Vagina (tissue), 2 donors: Measurements from ENCODE around the gene ADAMTS12.

Experiments
- POLR2AphosphoS5 ChIP-seq, 2 donors: sonication (generic); formaldehyde crosslinking; IDR thresholded peaks; one replicate each; pipeline ENCODE4 v1.9.0; 2017; ENCODE audit warnings: antibody characterized with exemption in 2 of 2, mild to moderate bottlenecking in 2 of 2, low read depth in 1 of 2; ENCODE audit not compliant: insufficient read depth in 1 of 2
- TF ChIP-seq, protein P1 (sequence below), 3 experiments: fragments of 450-650 bp in 2 of 3; fragments of 200-600 bp in 1 of 3; sonication (generic) in 1 of 3; IDR thresholded peaks; one replicate each; pipeline ENCODE4 v1.5.1; 2017 to 2019; ENCODE audit warnings: antibody characterized with exemption in 3 of 3, mild to moderate bottlenecking in 2 of 3, moderate library complexity in 2 of 3

DNA sequence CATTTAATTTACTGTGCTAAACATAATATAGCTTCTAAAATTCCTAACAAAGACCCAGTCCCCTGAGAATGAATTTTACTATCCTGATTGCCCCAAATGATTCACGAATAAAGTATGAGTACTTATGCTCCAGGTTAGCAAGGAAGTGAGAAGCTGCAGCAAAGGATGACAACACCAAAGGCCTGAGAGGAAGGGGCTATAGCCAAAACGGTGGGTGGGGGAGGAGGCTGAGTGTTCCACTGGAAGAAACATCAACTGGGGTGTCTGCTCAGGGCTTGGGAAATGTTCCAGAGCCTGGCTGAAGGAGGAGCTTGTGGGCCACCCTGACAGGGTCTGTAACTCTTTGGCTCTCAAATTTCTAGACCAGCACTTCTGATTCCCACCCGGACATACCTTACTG is 157.3 kb downstream of the ADAMTS12 start:
- TF ChIP-seq, protein P1, sequence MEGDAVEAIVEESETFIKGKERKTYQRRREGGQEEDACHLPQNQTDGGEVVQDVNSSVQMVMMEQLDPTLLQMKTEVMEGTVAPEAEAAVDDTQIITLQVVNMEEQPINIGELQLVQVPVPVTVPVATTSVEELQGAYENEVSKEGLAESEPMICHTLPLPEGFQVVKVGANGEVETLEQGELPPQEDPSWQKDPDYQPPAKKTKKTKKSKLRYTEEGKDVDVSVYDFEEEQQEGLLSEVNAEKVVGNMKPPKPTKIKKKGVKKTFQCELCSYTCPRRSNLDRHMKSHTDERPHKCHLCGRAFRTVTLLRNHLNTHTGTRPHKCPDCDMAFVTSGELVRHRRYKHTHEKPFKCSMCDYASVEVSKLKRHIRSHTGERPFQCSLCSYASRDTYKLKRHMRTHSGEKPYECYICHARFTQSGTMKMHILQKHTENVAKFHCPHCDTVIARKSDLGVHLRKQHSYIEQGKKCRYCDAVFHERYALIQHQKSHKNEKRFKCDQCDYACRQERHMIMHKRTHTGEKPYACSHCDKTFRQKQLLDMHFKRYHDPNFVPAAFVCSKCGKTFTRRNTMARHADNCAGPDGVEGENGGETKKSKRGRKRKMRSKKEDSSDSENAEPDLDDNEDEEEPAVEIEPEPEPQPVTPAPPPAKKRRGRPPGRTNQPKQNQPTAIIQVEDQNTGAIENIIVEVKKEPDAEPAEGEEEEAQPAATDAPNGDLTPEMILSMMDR (IDR thresholded peaks at IDR 0.05): no peak
- TF ChIP-seq POLR2AphosphoS5 (IDR thresholded peaks at IDR 0.05; ENCODE audit: insufficient read depth in 1 of 2, low read depth in 1 of 2): no peak
